ENCODE data around the gene SYT8.

Gene SYT8

GRCh38 chr11:1817511-1817910, 17.3 kb upstream of the SYT8 start:
- no peak for DNase-seq (ENCODE audit: low read depth)

DNA sequence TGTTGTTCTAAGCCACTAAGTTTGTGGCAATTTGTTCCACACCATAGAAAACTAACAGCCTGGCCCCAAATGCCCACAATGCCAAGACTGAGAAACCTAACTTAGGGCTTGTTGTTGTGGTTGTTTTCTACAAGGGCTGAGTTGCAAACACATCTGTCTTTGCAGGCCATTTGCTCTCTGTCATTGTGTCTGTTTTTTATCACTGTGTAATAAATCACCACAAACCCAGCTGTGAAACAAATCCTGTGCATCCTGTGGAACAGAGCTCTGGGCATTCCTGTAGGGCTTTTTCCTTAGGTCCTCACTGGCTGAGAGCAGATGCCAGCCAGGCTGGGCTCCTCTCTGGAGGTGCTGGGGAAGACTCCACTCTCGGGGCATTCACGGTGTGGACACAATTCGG, 15.7 kb upstream of the SYT8 start:
- no peak for DNase-seq (ENCODE audit: low read depth)

- no peak for DNase-seq (ENCODE audit: low read depth)
These were observed 14.1 kb upstream of the SYT8 start for GRCh38 chr11:1820463-1821325.

GRCh38 chr11:1821562-1821961, 13.2 kb upstream of the SYT8 start:
- DNase-seq (ENCODE audit: low read depth): no peak

DNA sequence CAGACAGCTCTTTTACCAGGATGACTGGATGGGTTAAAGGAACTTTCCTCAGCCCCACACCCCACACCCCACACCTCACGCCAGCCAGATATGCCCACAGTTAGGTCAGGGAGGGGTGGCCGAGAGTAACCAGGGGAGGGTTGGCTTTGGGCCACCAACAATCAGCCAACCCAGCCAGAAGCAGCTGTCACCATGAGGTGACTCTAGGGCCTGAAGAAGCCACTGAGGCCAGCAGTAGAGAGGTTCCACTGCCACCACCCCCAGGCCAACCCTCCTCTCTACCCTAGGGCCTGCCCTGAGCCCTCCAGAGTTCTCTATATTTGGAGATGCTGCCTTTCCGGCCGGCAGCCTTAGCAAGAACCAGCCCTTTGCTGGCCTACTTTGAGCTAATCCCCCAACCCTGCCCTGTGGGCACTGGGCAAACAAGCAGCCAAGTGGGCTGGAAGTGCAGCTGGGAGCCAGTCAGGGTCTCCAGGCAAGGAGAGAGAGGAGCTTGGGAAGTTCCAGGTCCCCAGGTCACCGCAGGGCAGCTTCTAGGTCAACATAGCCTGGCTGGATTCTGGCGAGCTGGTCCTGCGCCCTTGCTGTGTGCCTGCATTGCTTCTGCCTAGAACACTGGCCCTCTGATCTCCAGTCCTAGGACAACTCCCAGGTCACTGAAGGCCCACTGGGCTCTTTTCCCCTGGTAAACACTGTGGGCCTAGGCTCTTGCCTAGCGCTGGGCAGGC, 12.0 kb upstream of the SYT8 start:
- no peak for DNase-seq (ENCODE audit: low read depth)

GRCh38 chr11:1823376-1824220, 11.2 kb upstream of the SYT8 start:
- DNase-seq (ENCODE audit: low read depth): no peak

DNA sequence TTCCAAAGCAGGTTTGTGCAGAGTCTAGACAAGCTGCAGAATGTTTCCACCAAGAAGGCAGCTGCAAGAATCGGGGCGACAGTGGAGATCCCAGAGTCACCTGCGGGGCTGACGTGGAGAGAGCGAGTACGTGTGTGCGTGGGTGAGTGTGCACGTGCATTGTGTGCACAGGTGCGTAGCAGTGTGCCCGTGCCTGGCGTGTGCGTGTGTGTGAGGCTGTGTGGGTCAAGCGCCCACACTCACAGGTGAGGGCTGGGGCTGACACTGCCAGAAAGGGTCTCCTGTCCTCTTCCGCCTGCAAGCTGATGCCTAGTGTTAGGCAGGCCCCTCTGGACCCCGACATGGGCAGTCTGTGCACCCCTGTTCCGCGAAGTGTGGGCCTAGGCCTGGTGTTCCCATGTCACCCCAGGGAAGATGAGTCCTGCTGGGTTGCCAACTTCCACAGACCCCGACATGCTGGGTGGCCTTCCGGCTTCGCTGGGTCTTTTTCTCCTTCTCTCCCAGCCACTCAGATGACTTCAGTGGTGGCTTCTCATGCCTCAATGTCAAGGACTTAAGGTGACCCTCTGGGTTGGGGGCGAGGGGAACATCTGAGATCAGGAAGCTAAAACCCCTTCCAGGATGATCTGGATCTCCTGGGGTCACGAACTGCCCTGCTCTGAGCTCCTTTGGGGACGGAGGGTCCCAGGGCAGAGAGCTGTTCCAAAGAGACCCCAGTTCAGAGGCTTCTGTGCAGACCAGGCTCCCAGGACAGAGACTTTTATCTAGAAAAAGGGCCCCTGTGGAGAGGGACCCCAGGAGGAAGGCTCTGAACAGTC, 10.4 kb upstream of the SYT8 start:
- no peak for DNase-seq (ENCODE audit: low read depth)

DNA sequence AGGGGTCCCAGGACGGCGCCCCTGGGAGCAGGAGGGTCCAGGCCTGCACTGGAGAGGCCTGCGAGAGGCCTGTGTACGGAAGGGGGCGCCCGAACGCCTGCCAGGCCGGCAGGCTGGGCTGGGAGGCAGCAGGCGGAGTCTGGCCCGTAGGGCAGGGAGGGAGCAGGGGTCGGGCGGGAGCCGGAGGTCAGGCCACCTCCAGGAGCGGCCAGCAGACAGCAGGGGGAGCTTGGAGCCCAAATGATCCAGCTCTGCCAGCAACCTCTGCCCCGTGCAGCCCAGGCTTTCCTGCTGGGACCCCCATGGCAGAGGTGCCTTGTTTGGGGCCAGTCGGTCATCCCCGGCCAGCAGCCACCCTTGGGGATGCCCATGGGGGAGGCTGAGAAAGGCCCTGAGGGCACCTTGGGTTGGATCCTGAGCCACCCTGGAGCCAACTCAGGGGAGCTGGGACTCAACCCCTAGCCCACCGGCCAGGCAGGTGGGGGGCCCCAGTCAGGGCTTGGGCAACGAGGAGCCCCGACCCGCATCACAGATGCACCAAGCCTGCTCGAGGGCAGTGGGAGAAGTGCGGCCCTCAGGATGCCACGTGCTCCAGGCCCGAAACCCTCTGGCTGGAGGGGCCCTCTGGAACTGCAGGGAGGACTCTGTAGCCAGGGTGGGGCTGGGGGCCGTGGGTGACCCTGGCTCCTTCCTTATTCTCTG, 9.6 kb upstream of the SYT8 start:
- no peak for DNase-seq (ENCODE audit: low read depth)

DNA sequence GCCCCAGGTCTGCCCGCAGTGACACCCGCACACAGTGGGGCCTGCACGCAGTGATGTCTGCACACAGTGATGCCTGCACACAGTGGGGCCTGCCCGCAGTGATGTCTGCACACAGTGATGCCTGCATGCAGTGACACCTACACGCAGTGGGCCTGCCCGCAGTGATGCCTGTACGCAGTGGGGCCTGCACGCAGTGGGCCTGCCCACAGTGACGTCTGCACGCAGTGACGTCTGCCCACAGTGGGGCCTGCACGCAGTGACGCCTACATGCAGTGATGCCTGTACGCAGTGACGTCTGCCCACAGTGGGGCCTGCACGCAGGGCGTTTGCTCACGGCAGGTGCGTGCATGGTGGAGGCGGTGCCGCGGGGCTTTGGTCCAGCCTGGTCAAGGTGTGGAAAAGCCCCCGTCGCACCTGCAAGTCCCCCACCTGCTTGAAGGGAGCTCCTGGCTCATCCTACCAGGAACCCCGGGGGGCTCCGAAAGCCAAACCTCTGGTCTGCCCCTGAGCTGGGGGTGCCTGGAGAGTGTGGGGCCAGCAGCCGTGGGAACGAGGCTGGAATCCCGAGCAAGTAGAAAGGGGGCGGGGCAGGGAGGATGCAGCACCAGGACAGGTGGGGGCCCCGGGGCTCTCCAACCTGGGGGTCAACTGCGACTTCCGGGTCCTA, 8.9 kb upstream of the SYT8 start:
- DNase-seq (ENCODE audit: low read depth): no peak

DNA sequence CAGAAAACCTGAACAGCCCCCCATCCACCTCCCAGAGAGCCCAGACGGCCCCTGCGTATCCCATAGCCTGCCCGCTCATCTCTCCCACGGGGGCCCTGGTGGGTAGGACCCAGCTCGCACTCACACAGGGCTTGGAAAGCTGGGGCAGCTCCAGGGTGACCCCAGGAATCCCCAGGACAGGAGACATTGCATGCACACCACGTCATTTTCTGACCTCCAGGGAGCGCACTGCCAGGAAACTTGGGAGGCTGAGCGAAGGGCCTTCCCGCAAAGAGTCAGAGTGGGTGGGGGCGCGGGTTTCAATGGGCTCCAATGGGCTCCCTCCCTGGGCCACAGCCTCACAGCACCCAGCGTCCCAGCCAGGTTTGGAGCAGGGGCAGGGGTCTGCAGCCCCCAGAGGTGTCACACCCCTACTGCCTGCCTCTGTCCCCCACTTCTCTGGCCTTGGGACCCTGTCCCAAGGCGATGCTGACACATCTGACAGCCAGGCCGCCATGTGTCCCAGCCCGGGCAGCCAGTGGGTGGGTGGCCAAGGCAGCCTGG, 8.2 kb upstream of the SYT8 start:
- no peak for DNase-seq (ENCODE audit: low read depth)

GRCh38 chr11:1827095-1827813, 7.5 kb upstream of the SYT8 start:
- DNase-seq (ENCODE audit: low read depth): no peak

DNA sequence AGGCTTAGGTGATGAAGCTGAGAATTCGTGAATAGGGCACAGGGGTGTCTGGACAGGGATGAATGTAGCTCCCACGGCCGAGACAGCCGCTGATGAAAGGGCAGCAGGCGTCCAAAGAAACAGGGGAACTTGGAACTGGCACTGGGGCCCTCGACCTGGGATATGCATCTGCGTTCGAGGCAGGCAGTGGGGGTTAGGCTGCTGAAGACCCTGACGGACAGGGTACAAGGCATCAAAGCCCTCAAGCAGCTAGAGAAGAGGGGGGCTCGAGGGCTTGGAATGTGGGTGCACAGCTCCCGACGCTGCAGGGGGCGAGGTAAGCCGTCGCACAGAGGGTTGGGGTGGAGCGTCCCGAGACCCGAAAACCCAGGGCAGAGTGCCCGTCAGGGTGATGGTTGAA, 6.9 kb upstream of the SYT8 start:
- DNase-seq (ENCODE audit: low read depth): no peak

DNA sequence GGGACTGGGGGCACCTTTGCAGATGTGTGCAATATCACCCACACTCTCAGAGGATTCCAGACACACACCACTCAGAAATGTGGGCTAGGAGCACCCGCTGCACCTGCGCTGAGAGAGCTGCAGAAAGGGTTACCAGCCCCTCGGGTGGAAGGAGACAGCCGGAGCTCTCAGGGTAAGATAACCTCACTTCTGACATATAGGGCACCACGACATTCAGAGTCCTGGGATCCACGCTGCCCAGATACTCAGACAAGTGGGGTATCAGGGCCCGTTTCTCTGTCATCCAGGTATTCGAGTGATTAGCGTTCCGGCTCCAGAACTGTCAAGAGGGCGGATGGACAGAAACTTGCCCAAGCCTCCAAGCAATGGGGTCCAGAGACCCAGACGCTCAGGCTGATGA, 6.2 kb upstream of the SYT8 start:
- DNase-seq (ENCODE audit: low read depth): no peak

DNA sequence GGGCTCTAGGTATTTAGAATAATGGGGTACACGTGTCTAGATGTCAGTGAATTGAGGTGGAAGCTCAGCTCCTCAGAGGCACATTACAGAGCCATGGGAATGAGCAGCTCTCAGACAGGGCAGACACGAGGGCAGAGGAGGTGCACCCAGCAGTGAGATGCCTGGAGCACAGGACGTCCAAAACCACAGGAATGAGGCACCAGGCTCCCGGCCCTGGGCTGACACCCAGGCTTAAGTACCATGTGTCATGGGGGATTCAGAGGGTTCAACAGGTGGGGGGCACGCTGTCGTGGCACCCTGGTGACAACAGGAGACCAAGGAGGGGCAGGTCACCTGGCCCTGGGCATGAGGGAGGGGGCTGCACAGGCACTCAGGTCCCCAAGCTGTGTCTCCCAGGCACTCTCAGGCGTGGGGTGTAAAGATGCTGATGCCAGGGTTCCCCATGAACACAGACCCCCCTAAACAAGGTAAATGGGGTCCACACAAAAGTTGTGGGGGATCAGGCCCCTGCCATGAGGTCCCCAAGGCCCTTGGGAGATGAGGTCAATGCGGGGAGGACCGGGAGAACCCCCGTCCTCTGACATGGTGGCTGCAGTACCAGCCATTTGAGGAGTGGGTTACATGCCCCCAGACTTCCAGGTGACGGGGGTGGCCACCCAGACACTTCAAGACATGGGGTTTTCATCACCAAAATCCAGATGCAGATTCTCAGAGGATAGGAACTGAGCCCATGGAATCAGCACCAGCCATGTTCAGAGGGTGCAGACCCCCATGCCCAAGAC, 5.6 kb upstream of the SYT8 start:
- no peak for DNase-seq (ENCODE audit: low read depth)

DNA sequence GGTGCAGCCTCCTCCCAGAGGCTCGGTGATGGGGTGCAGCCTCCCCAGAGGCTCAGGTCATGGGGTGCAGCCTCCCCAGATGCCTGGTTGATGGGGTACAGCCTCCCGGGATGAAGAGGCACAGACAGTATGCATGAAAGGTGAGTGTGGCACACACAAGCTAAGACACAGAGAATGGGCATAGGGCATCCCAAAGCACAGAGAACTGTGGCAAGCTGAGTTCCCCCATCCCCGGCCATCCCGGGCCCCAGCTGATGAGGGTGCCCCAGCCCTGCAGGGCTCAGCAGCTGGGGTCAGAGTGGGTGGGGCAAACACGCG, 4.8 kb upstream of the SYT8 start:
- DNase-seq (ENCODE audit: low read depth): no peak

DNA sequence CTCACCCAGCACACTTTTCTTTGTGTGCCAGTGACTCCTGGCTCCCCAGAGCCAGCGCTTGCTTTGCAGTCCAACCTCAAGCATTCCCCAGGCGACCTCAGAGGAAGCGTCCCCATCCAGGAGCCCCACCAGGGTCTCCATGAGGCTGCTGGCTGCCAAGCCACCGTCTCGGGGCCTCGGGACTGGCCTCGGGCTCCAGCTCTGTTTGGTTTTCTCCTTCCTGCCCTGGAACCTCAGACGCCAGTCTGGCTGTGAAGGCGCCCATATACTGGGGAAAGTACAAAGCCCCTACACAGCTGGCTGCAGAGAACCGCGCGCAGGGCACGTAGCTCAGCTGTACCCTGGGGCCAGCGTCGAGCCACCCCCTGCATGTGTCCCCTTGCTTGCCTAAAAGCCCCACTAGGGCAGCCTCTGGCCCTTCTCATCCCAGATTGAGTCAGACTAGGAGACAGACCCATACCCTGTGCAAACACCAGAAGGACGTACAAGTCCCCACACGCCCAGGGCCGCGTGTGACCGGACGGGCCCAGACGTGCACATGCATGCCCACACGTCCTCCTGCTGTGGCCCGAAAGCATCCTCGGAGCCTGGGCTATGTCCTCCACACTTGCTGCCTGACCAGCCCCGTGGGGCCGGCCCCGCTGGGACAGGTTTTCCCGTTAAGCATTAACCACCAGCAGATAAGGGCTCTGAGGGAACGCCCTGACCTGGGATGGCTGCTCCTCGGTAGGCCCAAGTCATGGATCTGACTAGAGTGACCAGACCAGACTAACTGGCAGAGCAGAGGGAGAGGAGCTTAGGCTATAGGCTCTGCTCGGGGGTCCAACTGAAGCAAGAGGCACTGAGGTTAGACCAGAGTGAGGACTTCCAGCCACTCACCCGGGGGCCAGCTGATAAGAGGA, 4.2 kb upstream of the SYT8 start:
- DNase-seq (ENCODE audit: low read depth): no peak

GRCh38 chr11:1831338-1832210, 3.2 kb upstream of the SYT8 start:
- no peak for DNase-seq (ENCODE audit: low read depth)

Measured in activated T-cell treated with anti-CD3 and anti-CD28 coated beads for 48 hours (primary cell).